H9 (cell line): ENCODE results near the gene A1BG. TPM values are rescaled to one million over a fixed set of nuclear protein-coding genes. Genes with fewer than 3 reads are reported as not detected.

Experiments used
- DNase-seq: peaks from one replicate; pipeline ENCODE4 v3.0.0-alpha.2; 2017
- H2AFZ ChIP-seq: one replicate; pipeline ENCODE4 v1.6.1; 2013; ENCODE audit warnings: mild to moderate bottlenecking, low read length, control low read depth, moderate library complexity
- H2AK5ac ChIP-seq: 2 replicates; pipeline ENCODE4 v1.6.1; 2013; ENCODE audit warnings: low read length, control low read depth, mixed read lengths; ENCODE audit not compliant: insufficient read length
- H2BK120ac ChIP-seq: one replicate; pipeline ENCODE4 v1.6.1; 2013; ENCODE audit warnings: low read depth, mild to moderate bottlenecking, low read length, control low read depth, inconsistent platforms; ENCODE audit not compliant: poor library complexity, severe bottlenecking
- H2BK12ac ChIP-seq: 2 replicates; pipeline ENCODE4 v1.6.1; 2013; ENCODE audit warnings: low read length, control low read depth, mixed read lengths, low read depth; ENCODE audit not compliant: insufficient read length
- H2BK15ac ChIP-seq: 2 replicates; pipeline ENCODE4 v1.6.1; 2013; ENCODE audit warnings: low read depth, low read length, control low read depth
- H2BK20ac ChIP-seq: one replicate; pipeline ENCODE4 v1.6.1; 2013; ENCODE audit warnings: low read depth, mild to moderate bottlenecking, low read length, control low read depth, inconsistent platforms; ENCODE audit not compliant: poor library complexity, severe bottlenecking
- H2BK5ac ChIP-seq: 2 replicates; pipeline ENCODE4 v1.6.1; 2013; ENCODE audit warnings: low read length, control low read depth, mixed read lengths; ENCODE audit not compliant: insufficient read length
- H3K14ac ChIP-seq: 2 replicates; pipeline ENCODE4 v1.6.1; 2013; ENCODE audit warnings: low read length, control low read depth; ENCODE audit not compliant: insufficient read depth
- H3K18ac ChIP-seq: 2 replicates; pipeline ENCODE4 v1.6.1; 2013; ENCODE audit warnings: low read depth, mild to moderate bottlenecking, mixed read lengths, low read length, control low read depth; ENCODE audit not compliant: insufficient read length
- H3K23ac ChIP-seq: 2 replicates; pipeline ENCODE4 v1.6.1; 2013; ENCODE audit warnings: low read length, control low read depth, mixed read lengths, low read depth; ENCODE audit not compliant: insufficient read length
- H3K23me2 ChIP-seq: 2 replicates; pipeline ENCODE4 v1.6.1; 2013; ENCODE audit warnings: low read depth, mild to moderate bottlenecking, mixed read lengths, low read length, control low read depth; ENCODE audit not compliant: insufficient read length, poor library complexity, severe bottlenecking
- H3K27ac ChIP-seq: 2 replicates; pipeline ENCODE4 v1.5.1; 2013; ENCODE audit warnings: low read length, control low read depth, mixed read lengths, low read depth; ENCODE audit not compliant: insufficient read length
- H3K27me3 ChIP-seq: 2 replicates; pipeline ENCODE4 v1.6.1; 2013; ENCODE audit warnings: low read length, control low read depth, inconsistent platforms; ENCODE audit not compliant: insufficient read depth
- H3K4ac ChIP-seq: 2 replicates; pipeline ENCODE4 v1.6.1; 2013; ENCODE audit warnings: low read depth, mild to moderate bottlenecking, control low read depth, inconsistent platforms, low read length, moderate library complexity
- H3K4me1 ChIP-seq: 2 replicates; pipeline ENCODE4 v1.6.1; 2013; ENCODE audit warnings: low read length, control low read depth, inconsistent platforms; ENCODE audit not compliant: insufficient read depth
- H3K4me2 ChIP-seq: 2 replicates; pipeline ENCODE4 v1.6.1; 2013; ENCODE audit warnings: low read length, control low read depth, mixed read lengths; ENCODE audit not compliant: insufficient read length, insufficient read depth
- H3K56ac ChIP-seq: 2 replicates; pipeline ENCODE4 v1.6.1; 2013; ENCODE audit warnings: low read depth, mild to moderate bottlenecking, mixed read lengths, low read length, control low read depth; ENCODE audit not compliant: insufficient read length
- H3K79me1 ChIP-seq: 2 replicates; pipeline ENCODE4 v1.6.1; 2013; ENCODE audit warnings: low read depth, mild to moderate bottlenecking, moderate library complexity, low read length, control low read depth, inconsistent platforms; ENCODE audit not compliant: insufficient read depth, poor library complexity, severe bottlenecking
- H3K79me2 ChIP-seq: 2 replicates; pipeline ENCODE4 v1.6.1; 2013; ENCODE audit warnings: low read length, control low read depth, inconsistent platforms; ENCODE audit not compliant: insufficient read depth
- H3K9ac ChIP-seq: 2 replicates; pipeline ENCODE4 v1.6.1; 2013; ENCODE audit warnings: low read length, control low read depth, mixed read lengths; ENCODE audit not compliant: insufficient read length; ENCODE audit errors: extremely low read depth
- H3K9me3 ChIP-seq: one replicate; pipeline ENCODE4 v1.6.1; 2013; ENCODE audit warnings: low read depth, low read length, inconsistent platforms; ENCODE audit not compliant: control insufficient read depth
- H3T11ph ChIP-seq: one replicate; pipeline ENCODE4 v1.6.1; 2013; ENCODE audit warnings: mild to moderate bottlenecking, low read length, control low read depth, inconsistent platforms
- H4K20me1 ChIP-seq: one replicate; pipeline ENCODE4 v1.6.1; 2013; ENCODE audit not compliant: control insufficient read depth, insufficient read length, insufficient read depth
- H4K5ac ChIP-seq: 2 replicates; pipeline ENCODE4 v1.6.1; 2013; ENCODE audit warnings: low read depth, mild to moderate bottlenecking, mixed read lengths, low read length, control low read depth; ENCODE audit not compliant: insufficient read length
- H4K8ac ChIP-seq: replicated peaks from 2 replicates; pipeline ENCODE4 v1.6.1; 2013; ENCODE audit warnings: low read length, control low read depth, mixed read lengths, low read depth; ENCODE audit not compliant: insufficient read length
- H4K91ac ChIP-seq: 2 replicates; pipeline ENCODE4 v1.6.1; 2013; ENCODE audit warnings: low read depth, mild to moderate bottlenecking, moderate library complexity, mixed read lengths, low read length, control low read depth; ENCODE audit not compliant: insufficient read length
- H3K27ac Mint-ChIP-seq, 3 experiments: 2 replicates in 2 of 3; 3 replicates in 1 of 3; pipeline ENCODE4 v1.8.0; 2020 to 2021; ENCODE audit warnings: mixed read lengths in 3 of 3, mild to moderate bottlenecking in 1 of 3, moderate library complexity in 1 of 3
- H3K27me3 Mint-ChIP-seq: 2 replicates; pipeline ENCODE4 v1.8.0; 2021; ENCODE audit warnings: low read depth, mild to moderate bottlenecking, moderate library complexity, mixed read lengths
- H3K36me3 Mint-ChIP-seq, 3 experiments: 2 replicates in 2 of 3; 3 replicates in 1 of 3; pipeline ENCODE4 v1.8.0; 2020 to 2021; ENCODE audit warnings: low read depth in 3 of 3, mixed read lengths in 3 of 3; ENCODE audit not compliant: insufficient read depth in 1 of 3
- H3K4me1 Mint-ChIP-seq, 2 experiments: 2 replicates each; pipeline ENCODE4 v1.8.0; 2020; ENCODE audit warnings: mixed read lengths in 2 of 2
- H3K4me3 Mint-ChIP-seq, 2 experiments: 2 replicates in 1 of 2; 3 replicates in 1 of 2; pipeline ENCODE4 v1.8.0; 2020 to 2021; ENCODE audit warnings: mild to moderate bottlenecking in 2 of 2, mixed read lengths in 2 of 2, moderate library complexity in 1 of 2
- H3K9me3 Mint-ChIP-seq, 2 experiments: 2 replicates in 1 of 2; 3 replicates in 1 of 2; pipeline ENCODE4 v1.8.0; 2020; ENCODE audit warnings: mild to moderate bottlenecking in 2 of 2, mixed read lengths in 2 of 2, moderate library complexity in 1 of 2
- CTCF ChIP-seq: fragments of 200-600 bp; sonication (generic); conservative IDR thresholded peaks from 3 replicates; pipeline ENCODE4 v1.8.0; 2021; ENCODE audit warnings: antibody characterized with exemption, mild to moderate bottlenecking
- WGBS: extraction: QIAGEN DNeasy Blood & Tissue Kit; methylation state at CpG from one replicate; pipeline ENCODE4 v1.1.7; 2013; ENCODE audit warnings: missing lambda C conversion rate, low lambda C conversion rate, mixed read lengths; ENCODE audit not compliant: insufficient read length; ENCODE audit errors: extremely low coverage; 5-methylcytosine and 5-hydroxymethylcytosine counted together
- total RNA-seq: library from RNA; stranded (reverse); gene quantifications from 2 replicates; pipeline ENCODE4 v1.2.1, GENCODE V29; 2021

A1BG gene
- total RNA-seq, 1 experiment from 2014 or later = 17.4 TPM

- H3K9me3 Mint-ChIP-seq = no peaks in the 10 kb centered on the region
- WGBS = no CpG with 5 or more reads among the region's 6 CpGs
- Histone ChIP-seq H3K23ac (no peak overlapping the region), H2AK5ac (no peak overlapping the region), H3K9me3 (no peaks in the 10 kb centered on the region), H3K56ac (no peak overlapping the region), H3K4me2 (no peak overlapping the region), H3K79me2 (no peaks in the 10 kb centered on the region), H3K14ac (no peak overlapping the region), H3K4ac (no peak overlapping the region), H2BK20ac (no peak overlapping the region), H3T11ph (no peak overlapping the region), H4K5ac (no peak overlapping the region), H3K9ac (no peak overlapping the region), H4K91ac (no peak overlapping the region), H2BK15ac (no peak overlapping the region), H4K20me1 (no peaks in the 10 kb centered on the region), H3K27ac (no peak overlapping the region), H3K79me1 (no peaks in the 10 kb centered on the region), H2AFZ (no peak overlapping the region), H3K4me1 (no peaks in the 10 kb centered on the region), H4K8ac (no peak overlapping the region), H3K23me2 (peaks cover 2% of the 10 kb centered on the region), H3K27me3 (no peaks in the 10 kb centered on the region), H2BK120ac (no peak overlapping the region), H2BK5ac (no peak overlapping the region), H3K18ac (no peak overlapping the region), H2BK12ac (no peak overlapping the region)
- H3K36me3 Mint-ChIP-seq = peaks cover 0 to 4% (median 2%) of the 10 kb centered on the region in 3 experiments; a peak in 3 of 7 replicates
- peaks cover 0 to 2% of the 10 kb centered on the region in 2 experiments; a peak in 2 of 4 replicates for H3K4me1 Mint-ChIP-seq
- no peak for DNase-seq
- H3K27ac Mint-ChIP-seq = no peak overlapping the region
- TF ChIP-seq CTCF = no peak
- H3K4me3 Mint-ChIP-seq = no peak overlapping the region
- H3K27me3 Mint-ChIP-seq = no peaks in the 10 kb centered on the region
Observed at GRCh38 chr19:58354478-58355030, 1.3 kb upstream of the A1BG start.
